Activated CD4-positive, CD25-positive, alpha-beta regulatory T cell (primary cell): ENCODE results near the gene AIFM1.
A peak's percentile ranks its signal among the peaks of the same experiment; 100 is the strongest.

Experiments
- DNase-seq, 4 experiments: peaks; one replicate each; lab custom pipeline; 2025; lab: John Stamatoyannopoulos, UW

Gene AIFM1

GRCh38 chrX:130170752-130171445 is 5.3 kb upstream of the AIFM1 start:
- DNase-seq, result peak in 3 of 4 experiments; percentile 13 to 30 (median 18)

GRCh38 chrX:130167040-130167439 is 1.4 kb upstream of the AIFM1 start:
- no peak for DNase-seq

- DNase-seq, result no peak
Measured at GRCh38 chrX:130166503-130166777, 799 bp upstream of the AIFM1 start.

GRCh38 chrX:130165181-130165702 is 399 bp downstream of the AIFM1 start:
- no peak for DNase-seq

- DNase-seq, result no peak
Measured at GRCh38 chrX:130163398-130163797, 2.2 kb downstream of the AIFM1 start.

- no peak for DNase-seq
Measured at GRCh38 chrX:130162094-130162735, 3.4 kb downstream of the AIFM1 start.

GRCh38 chrX:130159776-130160175 is 5.9 kb downstream of the AIFM1 start:
- DNase-seq, result no peak

- no peak for DNase-seq
Measured at GRCh38 chrX:130158311-130158710, 7.3 kb downstream of the AIFM1 start.

- no peak for DNase-seq
Measured at GRCh38 chrX:130155564-130155963, 10.1 kb downstream of the AIFM1 start.

GRCh38 chrX:130147631-130148030 is 18.0 kb downstream of the AIFM1 start:
- DNase-seq, result no peak

GRCh38 chrX:130145123-130145522 is 20.5 kb downstream of the AIFM1 start:
- DNase-seq, result no peak

- DNase-seq, result no peak
Measured at GRCh38 chrX:130144509-130144908, 21.1 kb downstream of the AIFM1 start.

GRCh38 chrX:130139474-130140201 is 26.0 kb downstream of the AIFM1 start:
- DNase-seq, result no peak

- DNase-seq, result no peak
Measured at GRCh38 chrX:130136961-130137360, 28.7 kb downstream of the AIFM1 start.

- DNase-seq, result no peak
Measured at GRCh38 chrX:130136496-130136895, 29.1 kb downstream of the AIFM1 start.

GRCh38 chrX:130130990-130131389 is 34.7 kb downstream of the AIFM1 start:
- DNase-seq, result no peak

- no peak for DNase-seq
Measured at GRCh38 chrX:130125091-130125874, 40.4 kb downstream of the AIFM1 start.

GRCh38 chrX:130124577-130124976 is 41.1 kb downstream of the AIFM1 start:
- DNase-seq, result no peak

GRCh38 chrX:130121505-130121800 is 44.2 kb downstream of the AIFM1 start:
- no peak for DNase-seq

GRCh38 chrX:130120746-130121504 is 44.7 kb downstream of the AIFM1 start:
- peak; percentile 27 to 44 (median 38) for DNase-seq

GRCh38 chrX:130120321-130120731 is 45.3 kb downstream of the AIFM1 start:
- peak in 1 of 4 experiments; percentile 3 for DNase-seq
